Kidney epithelial cell (primary cell): ENCODE measurements around the gene NID2. TPM values are rescaled to one million over a fixed set of nuclear protein-coding genes. Genes with fewer than 3 reads are reported as not detected.

ENCODE experiments used
- DNase-seq: peaks from one replicate; pipeline ENCODE4 v3.0.0-alpha.2; 2010; ENCODE audit warnings: low read depth
- H3K27me3 ChIP-seq: 2 replicates; pipeline ENCODE4 v1.6.0; 2011; ENCODE audit warnings: low read length; ENCODE audit not compliant: control insufficient read depth, insufficient read depth
- H3K36me3 ChIP-seq: 2 replicates; pipeline ENCODE4 v1.5.1; 2011; ENCODE audit warnings: low read length; ENCODE audit not compliant: control insufficient read depth, insufficient read depth
- H3K4me3 ChIP-seq: 2 replicates; pipeline ENCODE4 v1.5.1; 2011; ENCODE audit warnings: low read depth, mild to moderate bottlenecking, control low read depth, low read length
- total RNA-seq: library from RNA; depleted of rRNA; stranded (reverse); fragments of >200 nt; gene quantifications from 2 replicates; pipeline ENCODE4 v1.2.3, GENCODE V29; 2015
- TF ChIP-seq, protein P1 (sequence below): IDR thresholded peaks from 2 replicates; pipeline ENCODE4 v1.5.1; 2011; ENCODE audit warnings: mild to moderate bottlenecking, moderate library complexity, low read length, control low read depth, inconsistent platforms; ENCODE audit not compliant: insufficient read depth, poor library complexity, severe bottlenecking

NID2 gene
- total RNA-seq, 1 donor from 2014 or later, result 5.4 TPM

DNA sequence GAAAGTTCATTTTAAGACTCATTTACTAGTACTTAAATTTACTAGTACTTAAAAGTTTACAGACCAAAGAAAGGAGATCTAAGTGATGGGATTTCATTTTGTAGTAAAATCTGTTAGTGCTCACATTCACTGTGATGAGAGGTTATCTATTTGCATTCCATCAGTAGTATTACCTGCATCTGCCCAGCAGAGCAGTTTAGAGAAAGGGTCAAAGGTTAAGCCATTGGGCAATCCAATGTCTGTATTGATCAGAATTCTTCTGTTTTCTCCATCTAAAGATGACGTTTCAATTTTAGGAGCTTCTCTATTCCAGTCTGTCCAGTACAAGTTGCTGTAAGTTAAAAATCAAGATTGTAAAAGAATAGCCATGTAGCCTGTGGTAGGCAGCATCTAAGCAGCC, 61.2 kb downstream of the NID2 start:
- TF ChIP-seq, protein P1, sequence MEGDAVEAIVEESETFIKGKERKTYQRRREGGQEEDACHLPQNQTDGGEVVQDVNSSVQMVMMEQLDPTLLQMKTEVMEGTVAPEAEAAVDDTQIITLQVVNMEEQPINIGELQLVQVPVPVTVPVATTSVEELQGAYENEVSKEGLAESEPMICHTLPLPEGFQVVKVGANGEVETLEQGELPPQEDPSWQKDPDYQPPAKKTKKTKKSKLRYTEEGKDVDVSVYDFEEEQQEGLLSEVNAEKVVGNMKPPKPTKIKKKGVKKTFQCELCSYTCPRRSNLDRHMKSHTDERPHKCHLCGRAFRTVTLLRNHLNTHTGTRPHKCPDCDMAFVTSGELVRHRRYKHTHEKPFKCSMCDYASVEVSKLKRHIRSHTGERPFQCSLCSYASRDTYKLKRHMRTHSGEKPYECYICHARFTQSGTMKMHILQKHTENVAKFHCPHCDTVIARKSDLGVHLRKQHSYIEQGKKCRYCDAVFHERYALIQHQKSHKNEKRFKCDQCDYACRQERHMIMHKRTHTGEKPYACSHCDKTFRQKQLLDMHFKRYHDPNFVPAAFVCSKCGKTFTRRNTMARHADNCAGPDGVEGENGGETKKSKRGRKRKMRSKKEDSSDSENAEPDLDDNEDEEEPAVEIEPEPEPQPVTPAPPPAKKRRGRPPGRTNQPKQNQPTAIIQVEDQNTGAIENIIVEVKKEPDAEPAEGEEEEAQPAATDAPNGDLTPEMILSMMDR, result no peak
- no peak for DNase-seq
- no peak overlapping the region for H3K4me3 ChIP-seq
- H3K27me3 ChIP-seq, result no peaks in the 10 kb centered on the region
- H3K36me3 ChIP-seq, result no peaks in the 10 kb centered on the region

DNA sequence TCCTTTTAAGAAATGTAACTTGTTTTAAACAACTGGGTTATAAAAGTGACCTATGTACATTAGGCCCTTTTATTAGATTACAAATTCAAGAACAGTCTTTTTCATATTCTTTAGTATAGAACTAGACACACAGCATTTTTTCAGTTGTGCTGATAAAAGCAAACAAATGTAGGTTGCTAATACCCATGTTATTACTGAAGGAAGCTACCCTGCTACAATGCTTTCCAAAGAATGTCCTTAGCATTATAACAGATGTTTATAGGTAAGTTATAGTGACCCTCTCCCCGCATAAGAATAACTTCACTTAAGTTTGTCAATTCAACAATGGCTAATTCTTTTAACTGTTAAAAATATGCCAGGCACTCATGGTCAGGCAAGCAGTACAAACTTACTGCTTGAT, 61.6 kb downstream of the NID2 start:
- no peak overlapping the region for H3K4me3 ChIP-seq
- DNase-seq, result no peak
- no peaks in the 10 kb centered on the region for H3K27me3 ChIP-seq
- TF ChIP-seq, protein P1, result no peak
- H3K36me3 ChIP-seq, result peaks cover under 1% of the 10 kb centered on the region

DNA sequence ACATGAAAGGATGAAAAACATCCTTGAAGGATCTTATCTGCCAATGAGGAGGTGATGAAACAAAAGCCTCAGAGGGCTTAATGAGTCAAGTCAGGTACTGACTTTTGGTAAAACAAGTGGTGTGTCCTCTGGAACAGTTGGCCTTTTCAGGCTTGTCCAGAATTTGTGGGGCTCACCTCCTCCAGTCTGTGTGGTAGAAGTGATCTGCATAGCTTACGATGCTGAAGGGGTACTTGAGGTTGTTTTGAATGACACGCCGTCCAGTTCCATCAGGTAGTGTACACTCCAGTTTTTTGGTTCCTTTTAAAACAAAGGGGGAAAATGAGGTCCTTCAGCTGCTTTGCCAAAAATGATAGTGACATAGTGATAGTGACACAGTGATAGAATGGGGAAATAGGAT, 62.5 kb downstream of the NID2 start:
- no peaks in the 10 kb centered on the region for H3K27me3 ChIP-seq

DNA sequence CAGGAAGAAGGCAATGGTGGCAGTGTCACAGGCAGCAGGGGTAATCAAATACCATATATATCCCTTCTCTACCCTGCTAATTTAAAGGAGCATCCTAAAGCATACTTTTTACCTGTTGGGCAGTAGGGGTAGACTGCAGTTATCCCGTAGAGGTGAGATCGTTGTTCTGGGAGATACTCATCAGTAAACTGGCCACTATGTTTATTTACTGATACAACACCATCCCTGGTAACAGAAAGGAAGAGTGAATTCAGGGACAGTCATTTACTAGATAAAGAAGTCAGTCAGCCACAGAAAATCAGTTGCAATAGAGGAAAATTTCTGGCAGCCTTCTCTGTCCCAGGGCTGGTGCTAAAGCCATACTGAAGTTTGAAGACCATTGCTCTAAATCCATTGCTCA, 63.2 kb downstream of the NID2 start:
- Histone ChIP-seq H3K36me3 (peaks cover 1% of the 10 kb centered on the region), H3K4me3 (no peak overlapping the region), H3K27me3 (no peaks in the 10 kb centered on the region)
- TF ChIP-seq, protein P1, result no peak
- DNase-seq, result no peak

More for the DNA sequence above, 62.5 kb downstream of the NID2 start:
- Histone ChIP-seq H3K4me3 (no peak overlapping the region), H3K36me3 (peaks cover 1% of the 10 kb centered on the region)
- TF ChIP-seq, protein P1, result no peak
- DNase-seq, result no peak

DNA sequence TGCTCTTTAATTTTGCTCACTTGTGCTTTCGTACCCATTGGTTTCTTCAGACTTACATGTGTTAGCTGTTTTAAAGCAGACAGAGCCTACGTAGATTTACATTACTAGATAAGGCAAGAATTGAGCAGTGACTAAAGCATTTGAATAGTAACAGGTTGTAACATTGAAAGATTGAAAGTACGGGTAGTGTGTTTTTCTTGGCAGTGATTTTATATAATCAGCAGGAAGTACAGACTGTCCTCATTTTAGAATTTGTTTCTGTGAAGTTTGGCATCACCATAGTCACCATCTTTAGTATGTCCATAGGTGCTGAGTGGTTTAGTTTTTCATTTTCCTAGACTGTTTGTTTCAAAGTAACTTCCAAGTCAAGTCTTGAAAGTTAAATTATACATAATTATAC, 65.5 kb downstream of the NID2 start:
- no peak for DNase-seq
- H3K4me3 ChIP-seq, result no peak overlapping the region
- no peaks in the 10 kb centered on the region for H3K27me3 ChIP-seq
- peaks cover 1% of the 10 kb centered on the region for H3K36me3 ChIP-seq
- TF ChIP-seq, protein P1, result no peak

DNA sequence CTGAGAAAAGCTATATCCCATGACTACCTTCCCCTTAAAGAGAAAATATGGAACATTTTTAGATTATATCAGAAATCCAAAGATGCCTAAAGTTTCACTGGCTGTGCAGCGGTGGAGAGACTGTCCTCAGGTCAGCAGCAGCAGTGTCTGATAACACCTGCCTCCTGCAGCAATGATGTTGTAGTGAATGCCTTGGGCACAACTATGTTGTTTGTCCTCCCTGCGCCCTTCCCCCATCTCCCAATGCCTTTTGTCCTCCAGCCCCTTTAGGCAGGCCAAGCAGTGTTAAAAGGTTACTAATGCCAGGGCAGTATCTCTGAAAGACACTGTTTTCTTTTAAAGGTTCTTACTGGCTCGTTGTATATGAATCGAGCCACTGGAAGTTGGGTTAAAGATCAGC, 66.3 kb downstream of the NID2 start:
- no peak for DNase-seq
- Histone ChIP-seq H3K36me3 (peaks cover 1% of the 10 kb centered on the region), H3K4me3 (no peak overlapping the region), H3K27me3 (no peaks in the 10 kb centered on the region)
- TF ChIP-seq, protein P1, result no peak
